GM21381 (cell line): Measurements from ENCODE around the gene IFNA13.

Experiments used
- ATAC-seq: cut with Tn5 transposase; IDR thresholded peaks from one replicate; pipeline ENCODE4 v1.9.1; 2021; ENCODE audit warnings: mild to moderate bottlenecking, moderate library complexity; ENCODE audit not compliant: unreplicated experiment

IFNA13 gene

DNA sequence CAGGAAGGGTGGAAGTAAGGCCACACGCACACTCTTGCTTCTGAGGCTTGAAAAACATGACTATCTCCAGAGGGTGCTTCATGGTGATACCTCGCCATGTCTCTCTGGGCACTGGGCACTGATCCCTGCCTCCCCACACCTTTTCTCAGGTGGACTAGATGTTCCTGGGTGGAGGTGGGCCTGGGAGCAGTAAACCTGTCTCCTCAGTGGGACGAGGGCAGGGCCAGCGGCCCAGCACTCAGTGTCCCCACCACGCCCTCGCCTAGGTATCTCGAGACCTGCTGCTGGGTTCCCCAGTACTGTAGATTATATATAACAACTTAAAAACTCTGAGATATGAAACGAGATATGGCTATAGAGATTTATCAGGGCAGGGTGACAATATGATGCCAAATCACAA lies 5.6 kb downstream of the IFNA13 start:
- ATAC-seq = no peak

DNA sequence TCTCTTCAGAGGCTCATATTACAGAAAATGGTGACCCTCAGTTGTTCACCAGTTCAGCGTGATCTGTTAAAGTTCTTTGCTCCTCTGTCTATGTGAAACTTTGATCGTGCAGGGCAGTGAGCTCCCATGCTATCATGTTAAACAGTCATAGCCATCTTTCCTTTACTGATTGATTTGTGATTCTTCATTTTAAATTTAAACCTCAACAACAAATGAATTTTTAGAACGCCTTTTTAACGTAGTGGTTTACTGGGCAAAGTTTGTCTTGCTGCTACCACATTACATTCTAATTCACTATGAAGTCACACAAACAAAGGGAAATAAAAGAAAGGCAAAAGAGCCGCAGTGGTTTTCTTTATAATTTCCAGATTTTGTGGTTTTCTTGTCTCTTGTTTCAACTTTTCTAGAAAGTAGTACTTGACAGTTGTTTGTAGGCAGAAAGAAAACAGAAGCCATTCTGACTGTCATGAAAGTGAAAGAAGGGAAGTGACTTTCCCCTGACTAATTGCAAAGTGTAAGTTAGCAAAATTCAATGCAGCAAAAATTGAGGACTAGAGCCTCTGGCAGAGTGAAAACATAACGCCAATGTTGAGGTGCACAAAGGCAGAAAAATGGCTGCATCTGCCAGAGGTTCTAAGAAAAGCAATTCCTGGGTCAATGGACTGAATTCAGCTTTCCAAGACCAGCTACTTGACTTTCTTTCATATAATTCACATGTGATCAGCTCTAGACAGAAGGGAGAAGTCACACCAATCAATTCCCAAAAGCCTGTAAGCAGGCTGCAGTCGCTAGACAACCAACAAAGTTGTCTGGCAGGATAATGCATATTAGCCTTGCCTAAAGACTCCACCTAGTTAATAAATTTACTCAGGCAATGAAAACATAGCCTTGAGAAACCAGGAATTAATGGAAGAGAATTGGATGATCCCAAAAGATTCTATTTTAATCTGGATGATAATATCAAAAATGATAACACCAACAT lies 10.1 kb downstream of the IFNA13 start:
- ATAC-seq = peak; percentile 92

DNA sequence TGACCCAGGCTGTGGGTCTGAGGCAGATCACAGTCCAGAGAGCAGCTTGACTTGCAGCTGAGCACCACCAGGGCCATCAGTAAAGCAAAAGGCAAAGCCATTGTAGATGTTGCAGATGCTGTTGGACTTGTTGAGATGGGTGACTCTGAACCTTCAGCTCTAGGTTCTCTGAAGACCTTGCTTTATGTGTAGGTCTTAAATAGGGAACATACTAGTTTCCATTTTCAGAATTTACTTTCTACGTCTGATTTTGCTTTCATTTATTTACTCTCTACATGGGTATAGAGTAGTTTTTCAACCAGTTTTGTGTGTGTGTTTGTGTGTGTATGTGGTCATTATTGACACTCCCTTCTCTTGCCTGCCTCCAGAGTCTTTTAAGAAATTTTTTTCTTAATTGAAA lies 17.1 kb downstream of the IFNA13 start, which contains the start of gene IFNA6:
TSS of gene IFNA6 (minus strand) at position 101 of the 400 bp plus-strand sequence. CDS start at position 101, 0 bp downstream.
- no peak for ATAC-seq

DNA sequence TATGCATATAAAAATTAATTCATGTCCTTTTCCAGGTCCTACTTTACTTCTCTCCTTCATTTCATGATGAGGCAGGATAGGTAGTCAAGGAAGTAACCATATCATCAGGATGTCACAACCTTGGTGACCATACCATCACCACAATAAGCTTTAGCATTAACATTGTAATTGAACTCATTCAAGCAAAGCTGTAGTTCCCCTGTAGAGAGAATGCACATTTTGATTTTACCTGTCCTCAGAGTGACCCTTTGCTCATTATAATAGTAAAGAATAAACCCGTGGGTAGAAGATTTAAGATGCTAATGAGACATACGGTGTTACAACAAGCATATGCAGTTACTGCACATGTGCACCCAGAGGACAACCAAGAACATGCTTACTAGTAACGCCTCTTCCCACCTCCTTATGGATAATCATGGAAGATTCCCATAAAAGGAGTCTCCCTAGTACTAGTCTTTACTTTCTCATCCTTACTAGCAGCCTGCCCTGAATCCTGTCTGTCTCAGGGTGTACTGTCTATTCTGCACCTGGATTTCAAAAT lies 19.4 kb downstream of the IFNA13 start:
- ATAC-seq = no peak

DNA sequence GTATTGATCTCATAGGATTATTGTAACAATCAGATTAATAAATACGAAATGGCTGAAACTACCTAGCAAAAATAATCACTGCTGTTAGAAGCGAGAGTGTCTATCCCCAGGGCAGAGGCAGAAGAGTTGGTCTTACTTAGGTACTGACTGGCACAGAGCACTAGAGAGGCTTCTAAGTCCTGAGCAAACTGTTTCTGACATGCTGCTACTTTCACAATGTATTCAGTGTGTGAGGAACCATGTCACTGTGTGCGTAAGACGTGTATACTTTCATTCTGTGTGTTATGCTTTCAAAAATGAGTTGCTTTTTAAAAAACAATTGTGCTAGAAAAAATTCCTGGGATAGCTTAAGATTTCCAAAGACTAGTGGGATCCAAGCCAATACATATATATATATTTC lies 27.1 kb downstream of the IFNA13 start:
- ATAC-seq = no peak

DNA sequence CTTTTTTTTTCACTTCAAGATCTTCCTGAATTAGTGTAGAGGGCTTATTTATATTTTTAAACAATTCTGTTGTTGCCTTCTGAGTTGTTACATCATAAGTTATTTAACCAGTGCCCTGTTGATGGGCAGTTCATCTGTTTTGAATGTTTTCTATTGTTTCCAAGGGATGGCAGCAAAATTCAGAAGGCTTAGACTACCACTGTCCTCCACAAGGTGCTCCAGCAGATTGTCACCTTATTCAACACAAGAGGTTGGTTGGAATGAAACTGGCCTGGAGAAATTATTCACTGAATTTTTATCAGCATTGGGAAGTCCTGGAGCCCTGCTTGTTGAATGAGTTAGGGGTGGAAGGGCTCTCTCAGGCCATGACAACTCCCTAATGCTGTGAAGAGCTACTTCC lies 31.4 kb downstream of the IFNA13 start:
- no peak for ATAC-seq

DNA sequence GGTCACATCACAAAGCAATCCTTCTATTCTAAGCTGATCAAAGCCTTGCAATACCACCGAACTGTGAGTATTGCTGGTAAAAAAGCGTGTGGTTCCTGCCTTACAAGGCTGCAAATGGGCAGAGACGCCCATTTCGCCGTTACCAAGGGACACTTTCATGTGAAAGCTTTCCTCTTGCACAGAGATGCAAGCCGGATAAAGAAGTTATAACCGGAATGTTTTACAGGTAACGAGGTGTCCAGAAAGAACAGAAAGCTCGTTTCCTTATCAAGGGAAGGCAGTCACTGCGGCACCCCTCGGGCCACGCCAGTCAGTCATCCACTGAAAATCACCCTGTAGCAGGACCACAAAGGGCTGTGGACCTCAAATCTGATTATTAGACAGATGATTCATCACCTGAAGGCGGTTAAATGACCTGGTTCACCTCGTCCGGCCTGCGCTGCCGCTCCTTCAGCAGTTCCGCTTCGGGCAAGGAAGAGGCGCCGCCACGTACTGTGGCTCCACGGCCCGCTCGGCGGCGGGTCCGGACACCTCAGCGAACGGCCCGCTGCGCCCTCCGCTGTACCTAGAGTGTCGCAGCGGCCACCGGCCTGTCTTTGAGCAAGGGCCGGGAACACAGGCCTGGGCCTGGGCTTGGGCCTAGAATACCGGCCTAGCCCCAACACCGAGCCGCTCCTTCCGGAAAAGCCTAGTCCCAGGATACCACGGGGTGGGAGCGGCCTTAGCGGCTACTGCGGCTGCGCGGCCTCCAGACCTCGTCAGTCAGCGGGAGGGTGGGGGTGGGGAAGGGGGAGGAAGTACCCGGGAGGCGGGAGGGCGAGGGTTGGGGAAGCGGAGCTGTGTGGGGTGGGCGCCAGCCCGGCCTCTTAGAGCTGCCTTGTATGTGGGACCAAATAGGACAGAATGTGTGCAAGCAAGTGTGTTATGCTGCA lies 32.9 kb downstream of the IFNA13 start, which contains the start of gene KLHL9:
TSS of gene KLHL9 (minus strand) at position 704 of the 932 bp plus-strand sequence. CDS start at position 159, 545 bp downstream.
- peak; percentile 87 for ATAC-seq

DNA sequence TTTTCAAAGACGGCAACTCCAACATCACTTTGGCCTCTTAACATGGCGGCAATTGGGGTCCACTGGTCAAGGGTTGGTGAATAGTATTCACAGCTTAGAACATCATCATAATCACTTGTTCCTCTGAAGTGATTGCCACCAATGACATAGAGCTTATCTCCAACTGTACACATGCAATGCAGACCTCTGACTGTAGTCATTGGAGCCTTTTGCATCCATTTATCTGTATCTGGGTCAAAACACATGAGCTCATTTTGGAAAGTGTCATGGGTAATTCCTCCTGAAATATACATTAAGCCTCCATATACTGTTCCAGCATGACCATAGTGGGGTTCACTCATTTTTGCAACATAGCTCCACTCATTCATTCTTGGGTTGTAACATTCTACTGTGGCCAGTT lies 34.6 kb downstream of the IFNA13 start:
- no peak for ATAC-seq

DNA sequence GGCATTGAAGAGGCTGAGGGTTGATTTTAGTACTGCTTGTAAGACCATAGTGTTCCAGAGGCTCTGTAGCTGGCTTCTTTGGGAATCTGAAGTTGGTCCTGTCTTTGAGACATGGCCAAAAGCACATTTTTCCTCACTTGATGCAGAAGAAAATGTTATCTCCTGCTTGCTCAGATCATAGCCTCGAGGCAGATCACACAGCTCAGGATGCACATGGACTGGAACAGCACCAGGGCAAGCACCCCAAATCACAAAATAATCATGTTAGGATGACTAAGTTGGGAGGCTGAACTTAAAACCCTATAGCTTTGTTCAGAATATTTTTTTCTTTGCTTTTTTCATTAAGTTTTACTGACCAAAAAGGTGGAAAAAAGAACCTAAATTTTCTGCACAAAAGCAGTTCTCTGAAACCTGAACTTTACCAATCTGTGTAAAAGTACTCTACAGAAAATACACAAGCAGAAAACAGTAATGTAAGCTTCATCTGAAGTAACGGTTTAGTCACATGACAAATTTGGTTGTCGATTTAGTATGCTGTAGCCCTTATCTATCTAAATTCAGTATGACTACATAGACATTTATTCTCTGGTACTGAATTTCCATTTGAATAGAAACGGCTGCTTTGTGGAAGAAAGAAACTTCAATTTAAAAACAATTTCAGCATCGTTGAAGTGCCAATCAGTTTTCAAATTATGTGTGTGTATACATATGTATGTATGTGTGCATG lies 36.0 kb downstream of the IFNA13 start:
- ATAC-seq = no peak

DNA sequence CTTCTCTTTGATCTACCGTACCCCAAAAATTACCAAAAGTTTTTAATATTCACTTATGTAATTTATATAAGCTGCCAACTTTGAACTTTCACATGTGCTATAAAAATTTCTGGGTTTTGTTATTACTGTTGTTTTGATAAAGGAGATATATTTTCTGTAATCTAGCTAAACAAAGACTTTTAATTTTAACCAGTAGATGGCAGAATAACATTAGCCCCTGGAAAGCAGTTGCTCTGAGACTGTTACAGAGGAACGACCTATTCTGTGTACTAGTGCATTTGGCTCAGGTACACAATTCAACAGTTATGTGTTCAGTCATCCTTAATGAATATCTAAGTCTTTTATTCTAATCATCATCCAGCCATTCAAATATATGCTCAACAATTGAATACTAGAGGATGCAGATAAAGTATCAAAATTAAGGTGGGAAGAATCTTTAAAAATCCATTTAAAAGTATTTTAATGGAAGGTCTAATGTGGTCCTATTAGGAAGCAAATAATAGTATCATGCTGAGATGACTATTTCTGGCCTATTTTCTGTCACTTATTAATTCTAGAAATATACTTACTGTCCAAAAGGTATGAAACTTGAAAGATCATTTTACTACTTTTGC lies 41.2 kb downstream of the IFNA13 start:
- ATAC-seq = peak; percentile 64

DNA sequence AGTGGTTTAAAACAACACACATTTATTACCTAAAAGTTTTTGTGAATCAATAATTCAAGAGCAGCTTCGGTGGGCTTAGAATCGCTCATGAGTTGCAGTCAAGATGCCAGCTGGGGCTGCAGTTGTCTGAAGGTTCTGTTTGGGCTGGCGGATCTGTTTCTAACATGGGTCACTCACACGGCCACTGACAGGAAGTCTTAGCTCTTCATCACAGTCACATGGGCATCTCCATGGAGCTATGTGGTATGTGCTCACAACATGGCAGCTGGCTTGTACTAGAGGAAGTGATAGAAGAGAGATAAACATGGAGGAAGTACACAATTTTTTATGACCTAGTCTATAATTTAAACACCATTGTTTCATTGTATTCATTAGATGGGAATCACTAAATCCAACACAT lies 43.8 kb downstream of the IFNA13 start:
- no peak for ATAC-seq

DNA sequence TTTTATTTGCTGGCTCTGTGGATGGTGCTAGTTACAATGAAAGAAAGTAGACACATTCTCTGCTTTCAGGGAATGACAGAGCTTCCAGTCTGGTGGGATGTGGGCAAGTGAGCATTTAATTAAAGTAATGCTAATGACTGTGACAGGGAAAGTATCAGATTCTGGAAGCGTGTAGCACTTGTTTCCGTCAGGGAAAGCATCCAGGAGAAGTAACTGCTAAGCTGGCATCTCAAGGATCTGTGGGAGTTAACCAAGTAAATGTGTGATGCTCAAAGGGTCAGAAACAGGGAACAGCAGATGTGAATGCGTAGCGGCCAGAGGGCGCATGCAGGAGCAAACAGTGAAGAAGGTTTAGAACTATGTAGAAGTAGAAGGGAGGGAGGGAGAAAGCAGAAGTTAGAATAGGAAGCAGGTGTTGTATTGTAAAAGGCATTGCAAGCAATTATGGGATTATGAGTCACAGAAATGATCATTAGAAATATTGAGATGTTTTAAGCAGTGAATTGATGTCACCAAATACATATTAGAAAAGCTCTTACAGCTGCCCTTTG lies 44.9 kb downstream of the IFNA13 start:
- ATAC-seq = no peak

DNA sequence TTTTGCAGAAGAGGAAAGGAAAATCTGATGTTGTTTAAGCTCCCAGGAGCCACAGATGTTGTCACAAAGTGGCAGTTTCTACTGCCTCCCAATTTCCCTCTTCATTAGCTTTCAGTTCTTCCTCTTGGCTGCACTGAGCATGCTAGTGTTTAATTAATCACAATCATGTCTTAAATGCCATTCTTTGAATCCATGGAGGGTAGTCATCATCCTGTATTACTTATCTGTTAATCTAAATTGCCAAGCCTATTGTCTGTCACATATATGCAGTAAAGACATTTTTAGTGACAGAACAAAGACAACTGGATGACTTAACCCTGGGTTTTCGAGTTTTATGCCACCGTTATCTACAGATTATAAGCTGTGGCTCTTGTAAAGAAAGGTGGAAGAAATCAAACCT lies 47.4 kb downstream of the IFNA13 start:
- no peak for ATAC-seq

DNA sequence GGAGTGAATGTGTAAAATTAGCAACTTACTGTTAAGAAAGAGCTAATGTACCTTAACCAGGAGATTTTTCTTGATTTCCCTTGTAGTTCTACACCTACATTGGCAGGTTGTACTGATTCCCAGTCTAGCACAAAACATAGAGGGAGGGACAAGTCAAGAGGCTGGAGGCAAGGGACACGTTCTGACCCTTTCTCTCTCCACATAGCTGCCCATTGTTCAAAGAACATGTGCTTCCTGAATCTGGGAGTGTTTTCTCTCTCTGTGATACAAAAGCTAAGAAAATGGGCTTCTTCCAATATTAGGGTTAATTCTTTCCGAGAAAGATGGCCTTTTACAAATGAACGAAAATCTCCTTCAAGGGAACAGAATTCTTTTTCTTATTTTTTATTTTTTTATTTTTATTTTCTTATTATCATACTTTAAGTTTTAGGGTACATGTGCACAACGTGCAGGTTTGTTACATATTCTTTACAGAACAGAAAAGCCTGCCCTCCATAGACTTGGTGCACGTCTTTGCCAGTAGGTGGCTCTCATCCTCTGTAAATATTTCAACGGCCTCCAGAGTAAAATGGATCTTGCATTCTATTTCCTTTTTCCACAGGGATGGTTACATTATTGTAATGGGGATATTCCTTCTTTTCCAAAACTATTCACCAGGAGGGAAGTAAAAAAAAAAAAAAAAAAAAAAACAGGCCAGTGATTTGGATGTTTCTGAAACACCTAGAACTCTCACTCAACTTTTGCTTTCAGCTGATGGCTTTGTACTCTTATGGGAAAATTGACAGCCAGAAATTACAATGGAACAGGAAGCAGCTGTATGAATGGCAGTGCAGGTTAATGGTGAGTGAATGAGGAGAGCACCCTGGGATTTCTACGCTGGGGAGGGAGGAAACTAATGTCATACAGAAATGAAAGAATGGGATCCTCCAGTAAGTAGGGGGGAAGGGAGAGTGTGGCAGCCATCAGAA lies 49.6 kb downstream of the IFNA13 start:
- no peak for ATAC-seq
